Esophagus squamous epithelium (tissue), 5 donors: Measurements from ENCODE around the gene SUMO3. TPM values are rescaled to one million over a fixed set of nuclear protein-coding genes. Genes with fewer than 3 reads are reported as not detected.

Experiments
- DNase-seq: peaks from one replicate; lab custom pipeline; 2025; lab: John Stamatoyannopoulos, UW
- H3K27ac ChIP-seq, 4 donors: fragments of 200-600 bp; sonication (generic); one replicate each; pipeline ENCODE4 v1.5.1; 2016 to 2019; ENCODE audit warnings: mild to moderate bottlenecking in 1 of 4
- H3K27me3 ChIP-seq, 4 donors: fragments of 200-600 bp; sonication (generic); 1 replicate in 3 of 4; 2 replicates in 1 of 4; pipeline versions ENCODE4 v1.5.1 to v1.6.0; 2017 to 2021; ENCODE audit warnings: antibody characterized with exemption in 1 of 4
- H3K36me3 ChIP-seq, 3 donors: fragments of 200-600 bp; sonication (generic); one replicate each; pipeline ENCODE4 v1.5.1; 2016 to 2019
- H3K4me1 ChIP-seq, 3 donors: fragments of 200-600 bp; sonication (generic); one replicate each; pipeline ENCODE4 v1.5.1; 2017 to 2019
- H3K4me3 ChIP-seq, 4 donors: fragments of 200-600 bp; sonication (generic); 1 replicate in 3 of 4; 2 replicates in 1 of 4; pipeline ENCODE4 v1.5.1; 2016 to 2019; ENCODE audit warnings: mild to moderate bottlenecking in 2 of 4, moderate library complexity in 1 of 4
- H3K9me3 ChIP-seq, 3 donors: fragments of 200-600 bp; sonication (generic); one replicate each; pipeline ENCODE4 v1.5.1; 2016 to 2019
- CTCF ChIP-seq, 6 experiments: fragments of 450-650 bp in 4 of 6; fragments of 200-600 bp in 2 of 6; sonication (generic) in 2 of 6; IDR thresholded peaks; one replicate each; pipeline ENCODE4 v1.5.1; 2016 to 2019; ENCODE audit warnings: antibody characterized with exemption in 6 of 6, mild to moderate bottlenecking in 4 of 6, moderate library complexity in 4 of 6
- POLR2A ChIP-seq, 4 donors: fragments of 450-650 bp; IDR thresholded peaks; one replicate each; pipeline ENCODE4 v1.6.1; 2017; ENCODE audit warnings: antibody characterized with exemption in 4 of 4, mild to moderate bottlenecking in 4 of 4, moderate library complexity in 3 of 4
- whole genome bisulfite sequencing, 2 donors: methylation state at CpG; one replicate each; pipeline ENCODE4 v1.1.5; 2018; 5-methylcytosine and 5-hydroxymethylcytosine counted together
- intact Hi-C: fragments of 100-400 bp; cut with DNase I; formaldehyde crosslinking; loops from one replicate; pipeline ENCODE4 v1.15.0; 2022
- total RNA-seq, 4 donors: library from RNA; depleted of rRNA; stranded (reverse); fragments of >200 nt; gene quantifications; one replicate each; pipeline ENCODE4 v1.1.0, GENCODE V29; 2016
- donor health status: DM: yes; HTN: yes; CAD: no.

Gene SUMO3
- total RNA-seq, 4 donors from 2014 or later = 22.9 to 55.0 (median 46.5) TPM

- Histone ChIP-seq H3K27ac (no peak overlapping the region), H3K4me3 (no peak overlapping the region), H3K27me3 (no peaks in the 10 kb centered on the region), H3K4me1 (peaks cover 0 to 20% (median 0%) of the 10 kb centered on the region in 3 donors), H3K36me3 (peaks cover 6 to 86% (median 12%) of the 10 kb centered on the region in 3 donors), H3K9me3 (no peaks in the 10 kb centered on the region)
- DNase-seq = no peak
- intact Hi-C loops = no loop called here
- TF ChIP-seq POLR2A (IDR thresholded peaks at IDR 0.05) (no peak), CTCF (IDR thresholded peaks at IDR 0.05) (no peak)
- WGBS, 2 donors = 85 to 88% methylated on average over 5 of the region's 5 CpGs
Observed at GRCh38 chr21:44778094-44778493, 39.8 kb downstream of the SUMO3 start.

GRCh38 chr21:44774972-44775371 is 42.9 kb downstream of the SUMO3 start:
- 91 to 95% methylated on average over 8 of the region's 8 CpGs for WGBS, 2 donors
- Histone ChIP-seq H3K4me3 (no peak overlapping the region), H3K36me3 (peaks cover 17 to 90% (median 30%) of the 10 kb centered on the region in 3 donors)

GRCh38 chr21:44773291-44773932 is 44.5 kb downstream of the SUMO3 start:
- Histone ChIP-seq H3K4me3 (no peak overlapping the region), H3K36me3 (peaks cover 17 to 98% (median 30%) of the 10 kb centered on the region in 3 donors), H3K4me1 (peaks cover 0 to 16% (median 0%) of the 10 kb centered on the region in 3 donors), H3K9me3 (no peaks in the 10 kb centered on the region), H3K27ac (no peak overlapping the region), H3K27me3 (no peaks in the 10 kb centered on the region)
- TF ChIP-seq CTCF (IDR thresholded peaks at IDR 0.05) = no peak
- no peak for TF ChIP-seq POLR2A (IDR thresholded peaks at IDR 0.05)
- DNase-seq = no peak
- intact Hi-C loops = no loop called here
- WGBS, 2 donors = 51 to 66% methylated on average over 12 to 19 of the region's 20 CpGs

More at GRCh38 chr21:44774972-44775371, 42.9 kb downstream of the SUMO3 start:
- H3K27me3 ChIP-seq = no peaks in the 10 kb centered on the region
- no peaks in the 10 kb centered on the region for H3K9me3 ChIP-seq
- peaks cover 0 to 16% (median 0%) of the 10 kb centered on the region in 3 donors for H3K4me1 ChIP-seq
- H3K27ac ChIP-seq = no peak overlapping the region
- intact Hi-C loops = no loop called here
- no peak for DNase-seq
- TF ChIP-seq CTCF (IDR thresholded peaks at IDR 0.05) (no peak), POLR2A (IDR thresholded peaks at IDR 0.05) (no peak)

- Histone ChIP-seq H3K9me3 (no peaks in the 10 kb centered on the region), H3K4me3 (no peak overlapping the region), H3K4me1 (peaks cover 0 to 16% (median 0%) of the 10 kb centered on the region in 3 donors), H3K36me3 (peaks cover 17 to 91% (median 30%) of the 10 kb centered on the region in 3 donors), H3K27me3 (no peaks in the 10 kb centered on the region), H3K27ac (no peak overlapping the region)
- DNase-seq = no peak
- 92 to 93% methylated on average over 9 to 17 of the region's 17 CpGs for WGBS, 2 donors
- intact Hi-C loops = no loop called here
- TF ChIP-seq CTCF (IDR thresholded peaks at IDR 0.05) = no peak
- TF ChIP-seq POLR2A (IDR thresholded peaks at IDR 0.05) = no peak
Observed at GRCh38 chr21:44771896-44772525, 45.9 kb downstream of the SUMO3 start.
